HepG2 (cell line): ENCODE results near the gene ESRP2. TPM values are rescaled to one million over a fixed set of nuclear protein-coding genes. Genes with fewer than 3 reads are reported as not detected.
A peak's percentile ranks its signal among the peaks of the same experiment; 100 is the strongest.

Experiments used
- ATAC-seq: fragments of 200-7000 bp; cut with Tn5 transposase; 3 replicates; pipeline ENCODE4 v1.9.1; 2020; ENCODE audit warnings: mild to moderate bottlenecking, moderate library complexity
- BruUV-seq: library from RNA; stranded (reverse); fragments of 400-500 nt; replicated peaks from 2 replicates; lab custom pipeline; 2021; lab: Mats Ljungman, UMichigan
- CTCF ChIA-PET: fragments of 300-600 bp; formaldehyde crosslinking; extraction: SDS; loops from one replicate; lab custom pipeline; 2021; ENCODE audit warnings: low total read pairs, inconsistent platforms, low intra/inter-chr PET ratio; lab: Yijun Ruan, JAX
- POLR2A ChIA-PET: fragments of 350-600 bp; sonication (Branson Sonifier 250); formaldehyde crosslinking; loops from one replicate; lab custom pipeline; 2020; ENCODE audit warnings: antibody characterized with exemption, inconsistent platforms; lab: Yijun Ruan, JAX
- DNase-seq: peaks from one replicate; pipeline ENCODE4 v3.0.0-alpha.2; 2015; ENCODE audit warnings: low spot score
- FAIRE-seq: peaks from 3 replicates; lab custom pipeline; 2011; peaks lifted over from hg19 to GRCh38; lab: Jason Lieb, UNC
- H2AFZ ChIP-seq: one replicate; pipeline ENCODE4 v1.6.1; 2011; ENCODE audit warnings: low read length, inconsistent platforms
- H3K27ac ChIP-seq: fragments of 300-600 bp; 3 replicates; pipeline ENCODE4 v1.8.0; 2011; ENCODE audit warnings: mixed run types, mild to moderate bottlenecking, mixed read lengths, low read length, inconsistent platforms; ENCODE audit not compliant: insufficient read depth; ENCODE audit errors: extremely low read length
- H3K27me3 ChIP-seq, 2 experiments: fragments of 200-600 bp in 1 of 2; 2 replicates in 1 of 2; 3 replicates in 1 of 2; pipeline versions ENCODE4 v1.6.0 to v1.8.0; 2011; ENCODE audit warnings: low read length in 2 of 2, mild to moderate bottlenecking in 2 of 2, moderate library complexity in 2 of 2, inconsistent platforms in 1 of 2; ENCODE audit not compliant: insufficient read depth in 2 of 2, control insufficient read depth in 1 of 2
- H3K36me3 ChIP-seq, 2 experiments: fragments of 200-600 bp in 1 of 2; replicated peaks in 1 of 2; 2 replicates in 1 of 2; 3 replicates in 1 of 2; pipeline versions ENCODE4 v1.5.1 to v1.8.0; 2011; ENCODE audit warnings: low read length in 2 of 2, inconsistent platforms in 1 of 2; ENCODE audit not compliant: insufficient read depth in 2 of 2, control insufficient read depth in 1 of 2
- H3K4me1 ChIP-seq: 2 replicates; pipeline ENCODE4 v1.5.1; 2012; ENCODE audit warnings: low read length, inconsistent platforms; ENCODE audit not compliant: insufficient read depth
- H3K4me2 ChIP-seq: 2 replicates; pipeline ENCODE4 v1.6.0; 2011; ENCODE audit warnings: low read depth, low read length, inconsistent platforms
- H3K4me3 ChIP-seq, 3 experiments: fragments of 200-600 bp in 1 of 3; sonication (generic), shearing (Covaris generic) in 1 of 3; replicated peaks in 1 of 3; 2 replicates each; pipeline ENCODE4 v1.5.1; 2011 to 2016; ENCODE audit warnings: low read length in 3 of 3, inconsistent platforms in 2 of 3, low read depth in 2 of 3, mild to moderate bottlenecking in 2 of 3, control low read depth in 1 of 3, mixed read lengths in 1 of 3; ENCODE audit not compliant: insufficient read depth in 1 of 3
- H3K79me2 ChIP-seq: one replicate; pipeline ENCODE4 v1.6.1; 2011; ENCODE audit warnings: low read length, inconsistent platforms; ENCODE audit not compliant: insufficient read depth
- H3K9ac ChIP-seq: 2 replicates; pipeline ENCODE4 v1.6.0; 2011; ENCODE audit warnings: mild to moderate bottlenecking, low read depth, low read length, inconsistent platforms; ENCODE audit not compliant: insufficient read depth
- H3K9me3 ChIP-seq: 2 replicates; pipeline ENCODE4 v1.5.1; 2012; ENCODE audit warnings: mild to moderate bottlenecking, low read length
- H4K20me1 ChIP-seq: 2 replicates; pipeline ENCODE4 v1.6.0; 2011; ENCODE audit warnings: inconsistent platforms, mild to moderate bottlenecking, low read length, moderate library complexity; ENCODE audit not compliant: insufficient read depth
- ASH2L ChIP-seq: fragments of 300-600, 200-600 bp; sonication (generic); IDR thresholded peaks from 2 replicates; pipeline ENCODE4 v1.7.0; 2017; ENCODE audit warnings: low read depth, mild to moderate bottlenecking, moderate library complexity, mixed read lengths, low read length; ENCODE audit not compliant: insufficient read length
- BRD4 ChIP-seq: sonication (generic); formaldehyde crosslinking; IDR thresholded peaks from 2 replicates; pipeline ENCODE4 v1.4.0; 2020; ENCODE audit warnings: missing genetic modification reagents
- CBX5 ChIP-seq: sonication (generic); formaldehyde crosslinking; IDR thresholded peaks from 2 replicates; pipeline ENCODE4 v1.4.0; 2020; ENCODE audit warnings: missing genetic modification reagents, borderline replicate concordance
- GTF2F1 ChIP-seq: fragments of 150-350 bp; IDR thresholded peaks from 2 replicates; pipeline ENCODE4 v1.6.1; 2014; ENCODE audit warnings: low read length
- PPARG ChIP-seq: conservative IDR thresholded peaks from 2 replicates; pipeline ENCODE4 v1.6.1; 2016; ENCODE audit warnings: missing biosample characterization, missing genetic modification reagents
- RFXAP ChIP-seq: sonication (generic); formaldehyde crosslinking; IDR thresholded peaks from 2 replicates; pipeline ENCODE4 v1.4.0; 2020; ENCODE audit warnings: missing genetic modification reagents, borderline replicate concordance
- SIN3B ChIP-seq: fragments of 150-350 bp; IDR thresholded peaks from 2 replicates; pipeline ENCODE4 v1.6.1; 2014; ENCODE audit warnings: low read length
- SMC3 ChIP-seq: IDR thresholded peaks from 2 replicates; pipeline ENCODE4 v1.6.1; 2011; ENCODE audit warnings: low read length, improper control_type of control experiment
- SOX13 ChIP-seq, 3 experiments: fragments of 450-650 bp in 1 of 3; sonication (generic) in 1 of 3; formaldehyde crosslinking in 1 of 3; IDR thresholded peaks in 2 of 3; conservative IDR thresholded peaks in 1 of 3; 2 replicates each; pipeline versions ENCODE4 v1.5.0 to v1.6.1; 2016 to 2020; ENCODE audit warnings: antibody characterized with exemption in 1 of 3, mild to moderate bottlenecking in 1 of 3, missing compliant biosample characterization in 1 of 3, missing genetic modification reagents in 1 of 3, moderate library complexity in 1 of 3
- SSRP1 ChIP-seq: IDR thresholded peaks from 2 replicates; pipeline ENCODE4 v1.6.1; 2016; ENCODE audit warnings: control low read depth
- STAG1 ChIP-seq: sonication (generic); formaldehyde crosslinking; IDR thresholded peaks from 2 replicates; pipeline ENCODE4 v1.4.0; 2020; ENCODE audit warnings: missing genetic modification reagents
- TBX2 ChIP-seq: sonication (generic); formaldehyde crosslinking; IDR thresholded peaks from 2 replicates; pipeline ENCODE4 v1.5.0; 2020; ENCODE audit warnings: missing genetic modification reagents, mild to moderate bottlenecking, borderline replicate concordance
- TEAD3 ChIP-seq: optimal IDR thresholded peaks from 2 replicates; pipeline ENCODE3; 2016; ENCODE audit warnings: borderline replicate concordance
- XRCC5 ChIP-seq: fragments of 200-400 bp; formaldehyde crosslinking; optimal IDR thresholded peaks from 2 replicates; pipeline ENCODE3; 2017; ENCODE audit warnings: mild to moderate bottlenecking, low read length
- ZBTB21 ChIP-seq: sonication (generic); formaldehyde crosslinking; IDR thresholded peaks from 2 replicates; pipeline ENCODE4 v1.4.0; 2020; ENCODE audit warnings: missing genetic modification reagents
- ZNF331 ChIP-seq: sonication (generic); formaldehyde crosslinking; IDR thresholded peaks from 2 replicates; pipeline ENCODE4 v1.4.0; 2020; ENCODE audit warnings: missing genetic modification reagents
- ZNF547 ChIP-seq: sonication (generic); formaldehyde crosslinking; IDR thresholded peaks from 2 replicates; pipeline ENCODE4 v1.5.1; 2020; ENCODE audit warnings: mild to moderate bottlenecking, missing genetic modification reagents
- ZNF567 ChIP-seq: sonication (generic); formaldehyde crosslinking; IDR thresholded peaks from 2 replicates; pipeline ENCODE4 v1.8.1; 2023; ENCODE audit warnings: mild to moderate bottlenecking, missing genetic modification reagents, borderline replicate concordance
- WGBS: methylation state at CpG from one replicate; pipeline ENCODE4 v1.1.6; 2017; ENCODE audit warnings: low lambda C conversion rate; 5-methylcytosine and 5-hydroxymethylcytosine counted together
- in situ Hi-C: cut with HindIII; loops from 2 replicates; pipeline ENCODE4 v1.10.0; 2017; ENCODE audit warnings: low pct_unique_long_range_greater_than_20kb; ENCODE audit not compliant: extremely low pct_ligation_motif_present
- intact Hi-C: fragments of 100-400 bp; cut with micrococcal nuclease; formaldehyde crosslinking; loops from one replicate; pipeline ENCODE4 v1.10.0; 2022; ENCODE audit not compliant: unreplicated experiment
- polyA plus RNA-seq, 8 experiments: library from polyadenylated mRNA; depleted of rRNA in 3 of 8; stranded (reverse) in 7 of 8; unstranded in 1 of 8; fragments of >200 nt; fragmentation: Illumina TruSeq in 4 of 8; extraction: Trizol in 4 of 8; gene quantifications; 2 replicates each; pipeline versions ENCODE4 v1.2.1 to v1.2.3, GENCODE V29; 2011 to 2016; ENCODE audit warnings: low read depth in 4 of 8, missing spikeins in 1 of 8, mixed read lengths in 1 of 8; ENCODE audit not compliant: insufficient read depth in 1 of 8
- total RNA-seq, 5 experiments: library from RNA; depleted of rRNA; stranded (reverse); fragments of >200 nt; fragmentation: Illumina TruSeq; extraction: Trizol; gene quantifications; 2 replicates each; pipeline ENCODE4 v1.2.3, GENCODE V29; 2016; ENCODE audit warnings: low read depth in 1 of 5
- TF ChIP-seq, protein P1 (sequence below): sonication (generic); formaldehyde crosslinking; IDR thresholded peaks from 2 replicates; pipeline ENCODE4 v1.9.0; 2022; ENCODE audit warnings: missing genetic modification reagents, mild to moderate bottlenecking, borderline replicate concordance
- TF ChIP-seq, protein P2 (sequence below): sonication (generic); formaldehyde crosslinking; IDR thresholded peaks from 2 replicates; pipeline ENCODE4 v1.9.0; 2021; ENCODE audit warnings: missing genetic modification reagents, borderline replicate concordance

Gene ESRP2
- total and polyA plus RNA-seq, 2 of the 13 experiments (the other 11 are each of a cell fraction or from before 2014, with no cell fraction given) = 21.1 to 32.4 TPM

DNA sequence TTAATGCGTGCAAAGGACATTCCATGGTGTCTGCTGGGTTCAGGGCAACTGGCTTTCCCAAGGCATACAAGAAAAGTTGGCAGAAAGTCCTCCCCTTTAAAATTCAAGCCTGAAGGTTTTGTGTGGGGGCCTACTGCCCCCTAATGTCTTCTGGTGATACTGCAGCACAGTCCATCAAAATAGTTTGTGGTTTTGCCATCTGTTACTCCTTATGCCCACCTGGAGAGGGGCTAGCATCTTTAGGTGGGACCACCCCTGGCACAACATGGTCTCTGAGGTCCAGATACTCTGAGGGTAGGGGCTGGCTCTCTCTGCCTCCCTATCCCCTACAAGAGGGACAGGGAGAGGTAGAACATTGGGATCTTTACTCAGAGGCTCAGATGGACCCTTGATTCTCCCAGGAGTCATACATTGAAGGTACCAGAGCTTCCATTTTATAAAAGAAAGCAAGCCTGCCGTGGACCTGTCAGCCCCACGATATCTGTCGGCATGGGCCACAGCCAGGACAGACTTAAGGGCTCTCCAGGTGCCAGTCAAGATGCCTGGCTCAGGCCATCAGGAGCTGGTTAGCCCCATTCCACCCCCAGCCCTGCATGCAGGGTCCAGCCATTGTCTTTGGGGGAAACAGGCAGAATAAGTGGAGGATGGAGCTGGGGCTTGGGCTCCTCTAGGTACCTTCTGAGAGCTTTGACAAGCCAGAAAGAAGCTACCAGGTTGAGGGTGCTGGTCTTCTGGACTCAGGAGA, 6.3 kb downstream of the ESRP2 start:
- Histone ChIP-seq H3K36me3 (peaks cover 39 to 77% of the 10 kb centered on the region in 2 experiments), H3K4me2 (no peak overlapping the region), H3K9me3 (no peaks in the 10 kb centered on the region), H3K4me1 (peaks cover 38% of the 10 kb centered on the region), H3K4me3 (no peak overlapping the region), H4K20me1 (peaks cover 40% of the 10 kb centered on the region), H3K79me2 (peaks cover 13% of the 10 kb centered on the region), H3K27ac (no peak overlapping the region), H3K9ac (no peak overlapping the region), H3K27me3 (no peaks in the 10 kb centered on the region), H2AFZ (no peak overlapping the region)
- intact Hi-C loops = loop anchor here (1.0 to 5.0 kb wide), 3 partner anchors 37 to 237 kb away; no protein-coding TSS in a partner anchor
- ChIA-PET CTCF (interaction anchor here (0.8 to 1.3 kb wide), 2 partner anchors 189 to 236 kb away, joined by 3 read pairs; no protein-coding TSS in a partner anchor), POLR2A (interaction anchor here (0.6 to 1.5 kb wide), 6 partner anchors 9 to 179 kb away, joined by 3 to 5 read pairs (median 3); no protein-coding TSS in a partner anchor)
- WGBS = 77% methylated on average over 4 of the region's 4 CpGs
- DNase-seq = peak; percentile 64
- FAIRE-seq = peak; percentile 95
- ATAC-seq = peak; percentile 1; the same call in 1 of the 3 replicates
- BruUV-seq = no TSS peak
- in situ Hi-C loops = loop anchor here (10.0 kb wide), 1 partner anchor 145 kb away; the partner anchor contains the start of gene NFATC3
- peak; percentile 45 for TF ChIP-seq XRCC5
- TF ChIP-seq CBX5 (CRISPR knock-in tag) = 0 out of 2 replicates have a peak, but pooled peaks have one; percentile 8
- TF ChIP-seq GTF2F1 = no peak
- TF ChIP-seq, protein P1, sequence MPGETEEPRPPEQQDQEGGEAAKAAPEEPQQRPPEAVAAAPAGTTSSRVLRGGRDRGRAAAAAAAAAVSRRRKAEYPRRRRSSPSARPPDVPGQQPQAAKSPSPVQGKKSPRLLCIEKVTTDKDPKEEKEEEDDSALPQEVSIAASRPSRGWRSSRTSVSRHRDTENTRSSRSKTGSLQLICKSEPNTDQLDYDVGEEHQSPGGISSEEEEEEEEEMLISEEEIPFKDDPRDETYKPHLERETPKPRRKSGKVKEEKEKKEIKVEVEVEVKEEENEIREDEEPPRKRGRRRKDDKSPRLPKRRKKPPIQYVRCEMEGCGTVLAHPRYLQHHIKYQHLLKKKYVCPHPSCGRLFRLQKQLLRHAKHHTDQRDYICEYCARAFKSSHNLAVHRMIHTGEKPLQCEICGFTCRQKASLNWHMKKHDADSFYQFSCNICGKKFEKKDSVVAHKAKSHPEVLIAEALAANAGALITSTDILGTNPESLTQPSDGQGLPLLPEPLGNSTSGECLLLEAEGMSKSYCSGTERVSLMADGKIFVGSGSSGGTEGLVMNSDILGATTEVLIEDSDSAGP (CRISPR knock-in tag) = peak; percentile 39; the same call in 1 of the 2 replicates
- TF ChIP-seq, protein P2, sequence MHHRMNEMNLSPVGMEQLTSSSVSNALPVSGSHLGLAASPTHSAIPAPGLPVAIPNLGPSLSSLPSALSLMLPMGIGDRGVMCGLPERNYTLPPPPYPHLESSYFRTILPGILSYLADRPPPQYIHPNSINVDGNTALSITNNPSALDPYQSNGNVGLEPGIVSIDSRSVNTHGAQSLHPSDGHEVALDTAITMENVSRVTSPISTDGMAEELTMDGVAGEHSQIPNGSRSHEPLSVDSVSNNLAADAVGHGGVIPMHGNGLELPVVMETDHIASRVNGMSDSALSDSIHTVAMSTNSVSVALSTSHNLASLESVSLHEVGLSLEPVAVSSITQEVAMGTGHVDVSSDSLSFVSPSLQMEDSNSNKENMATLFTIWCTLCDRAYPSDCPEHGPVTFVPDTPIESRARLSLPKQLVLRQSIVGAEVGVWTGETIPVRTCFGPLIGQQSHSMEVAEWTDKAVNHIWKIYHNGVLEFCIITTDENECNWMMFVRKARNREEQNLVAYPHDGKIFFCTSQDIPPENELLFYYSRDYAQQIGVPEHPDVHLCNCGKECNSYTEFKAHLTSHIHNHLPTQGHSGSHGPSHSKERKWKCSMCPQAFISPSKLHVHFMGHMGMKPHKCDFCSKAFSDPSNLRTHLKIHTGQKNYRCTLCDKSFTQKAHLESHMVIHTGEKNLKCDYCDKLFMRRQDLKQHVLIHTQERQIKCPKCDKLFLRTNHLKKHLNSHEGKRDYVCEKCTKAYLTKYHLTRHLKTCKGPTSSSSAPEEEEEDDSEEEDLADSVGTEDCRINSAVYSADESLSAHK (CRISPR knock-in tag) = no peak
- TF ChIP-seq BRD4 (CRISPR knock-in tag) = 0 out of 2 replicates have a peak, but pooled peaks have one; percentile 14
- TF ChIP-seq TBX2 (CRISPR knock-in tag) = 0 out of 2 replicates have a peak, but pooled peaks have one; percentile 27
- TF ChIP-seq ZNF547 = 0 out of 2 replicates have a peak, but pooled peaks have one; percentile 49
- TF ChIP-seq SSRP1 (CRISPR knock-in tag) = 0 out of 2 replicates have a peak, but pooled peaks have one; percentile 15
- TF ChIP-seq ASH2L = peak; percentile 20
- 0 out of 2 replicates have a peak, but pooled peaks have one; percentile 31 for TF ChIP-seq ZNF331
- TF ChIP-seq SMC3 = peak; percentile 74
- TF ChIP-seq PPARG (CRISPR knock-in tag) = 0 out of 2 replicates have a peak, but pooled peaks have one; percentile 40
- TF ChIP-seq ZBTB21 (CRISPR knock-in tag) = no peak
- TF ChIP-seq RFXAP (CRISPR knock-in tag) = peak; percentile 44; the same call in 1 of the 2 replicates
- peak; percentile 7 for TF ChIP-seq TEAD3 (CRISPR knock-in tag)
- TF ChIP-seq SOX13 (IDR thresholded peaks at IDR 0.05) = no peak
- 0 out of 4 replicates have a peak, but pooled peaks of 1 of the 2 experiments have one; percentile 18 for TF ChIP-seq SOX13 (CRISPR knock-in tag; conservative IDR thresholded peaks at IDR 0.05 in 1 of 2, IDR thresholded peaks at IDR 0.05 in 1 of 2)
- TF ChIP-seq STAG1 (CRISPR knock-in tag) = peak; percentile 82
- no peak for TF ChIP-seq ZNF567 (CRISPR knock-in tag)
- peak; percentile 45; the same call in 1 of the 2 replicates for TF ChIP-seq SIN3B
